ENCODE measurements around the gene FOXA1. TPM values are rescaled to one million over a fixed set of nuclear protein-coding genes. Genes with fewer than 3 reads are reported as not detected.

Gene FOXA1
- total RNA-seq, 1 donor from 2014 or later: 2.9 TPM

GRCh38 chr14:37602605-37603453, 7.8 kb upstream of the FOXA1 start:
- DNase-seq (ENCODE audit: low spot score): no peak

GRCh38 chr14:37601865-37602264, 6.8 kb upstream of the FOXA1 start:
- no peak for DNase-seq (ENCODE audit: low spot score)

DNA sequence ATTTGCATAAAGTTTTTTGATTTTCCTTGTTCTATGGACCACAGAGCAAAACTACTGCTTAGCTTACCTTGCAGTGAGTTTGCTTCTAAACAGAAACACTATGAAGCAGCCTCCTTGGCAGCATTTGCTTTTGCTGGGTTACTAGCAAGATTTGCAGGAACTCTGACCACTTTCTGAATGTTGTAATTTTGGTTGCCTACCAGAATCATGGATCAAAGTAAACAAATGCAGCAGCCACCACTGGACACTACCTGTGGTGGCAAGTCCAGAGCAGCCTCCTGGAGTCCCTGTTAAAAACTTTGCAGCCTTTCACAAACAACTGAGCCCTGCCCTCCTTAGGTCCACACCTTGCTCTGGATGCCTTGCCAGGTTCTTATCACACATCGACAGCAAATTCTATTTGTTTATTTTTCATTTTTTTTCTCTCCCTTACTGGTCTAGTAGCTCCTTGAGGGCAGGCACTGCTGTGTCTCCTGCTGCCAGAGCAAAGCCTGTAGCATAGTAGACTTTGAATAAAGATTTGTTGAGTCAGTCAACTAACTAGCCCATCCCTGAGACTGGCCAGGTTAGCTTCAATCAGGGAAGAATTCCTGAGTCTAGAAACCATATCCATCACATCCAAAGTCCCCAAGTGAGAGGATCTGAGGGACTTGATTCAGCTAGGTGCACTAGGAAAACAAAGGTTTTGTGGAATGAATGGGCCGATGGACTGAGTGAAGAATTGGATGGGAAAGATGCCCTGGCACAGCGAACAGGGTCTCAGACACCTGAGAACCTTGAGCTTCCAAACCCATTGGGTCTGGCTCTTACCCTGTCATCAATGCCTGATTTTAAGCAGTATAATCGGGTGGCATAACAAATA, 6.1 kb upstream of the FOXA1 start:
- no peak for DNase-seq (ENCODE audit: low spot score)

GRCh38 chr14:37599507-37600368, 4.7 kb upstream of the FOXA1 start:
- DNase-seq (ENCODE audit: low spot score): no peak

DNA sequence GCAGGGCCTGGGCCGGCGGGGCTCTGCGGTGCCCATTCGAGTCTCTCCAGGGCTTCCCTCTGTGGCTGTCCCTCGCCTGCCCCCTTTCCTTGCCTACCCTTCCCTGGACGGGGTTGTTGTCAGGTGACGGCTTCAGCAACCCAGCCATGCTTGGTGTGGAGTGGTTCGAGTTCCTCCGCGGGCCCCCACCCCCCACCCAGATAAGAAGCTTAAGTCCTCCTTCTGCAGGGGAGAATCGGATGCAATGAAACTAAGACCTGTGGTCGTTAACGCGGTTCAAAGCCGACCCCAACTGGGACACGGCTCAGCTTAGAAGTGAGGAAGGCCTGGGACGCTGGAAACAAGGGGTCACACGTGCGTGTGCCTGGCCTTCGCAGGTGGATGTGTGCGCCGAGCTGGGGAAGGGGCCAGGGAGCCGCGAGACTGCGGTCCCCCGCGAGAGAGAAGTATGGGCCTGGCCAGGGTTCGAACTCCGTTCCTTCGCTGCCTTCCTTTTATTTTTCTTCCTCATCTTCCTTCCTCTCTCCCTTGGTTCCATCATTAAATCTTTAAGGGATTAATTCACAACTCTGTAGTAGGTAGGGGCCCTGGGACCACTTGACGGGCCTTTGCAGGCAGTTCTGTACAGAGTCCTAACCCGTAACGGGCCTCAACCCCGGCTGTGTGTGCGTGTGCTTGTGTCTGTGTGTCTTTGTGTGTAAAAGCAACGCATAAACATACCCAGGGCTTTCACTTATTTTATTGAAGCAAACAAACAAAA, 3.9 kb upstream of the FOXA1 start:
- no peak for DNase-seq (ENCODE audit: low spot score)

DNA sequence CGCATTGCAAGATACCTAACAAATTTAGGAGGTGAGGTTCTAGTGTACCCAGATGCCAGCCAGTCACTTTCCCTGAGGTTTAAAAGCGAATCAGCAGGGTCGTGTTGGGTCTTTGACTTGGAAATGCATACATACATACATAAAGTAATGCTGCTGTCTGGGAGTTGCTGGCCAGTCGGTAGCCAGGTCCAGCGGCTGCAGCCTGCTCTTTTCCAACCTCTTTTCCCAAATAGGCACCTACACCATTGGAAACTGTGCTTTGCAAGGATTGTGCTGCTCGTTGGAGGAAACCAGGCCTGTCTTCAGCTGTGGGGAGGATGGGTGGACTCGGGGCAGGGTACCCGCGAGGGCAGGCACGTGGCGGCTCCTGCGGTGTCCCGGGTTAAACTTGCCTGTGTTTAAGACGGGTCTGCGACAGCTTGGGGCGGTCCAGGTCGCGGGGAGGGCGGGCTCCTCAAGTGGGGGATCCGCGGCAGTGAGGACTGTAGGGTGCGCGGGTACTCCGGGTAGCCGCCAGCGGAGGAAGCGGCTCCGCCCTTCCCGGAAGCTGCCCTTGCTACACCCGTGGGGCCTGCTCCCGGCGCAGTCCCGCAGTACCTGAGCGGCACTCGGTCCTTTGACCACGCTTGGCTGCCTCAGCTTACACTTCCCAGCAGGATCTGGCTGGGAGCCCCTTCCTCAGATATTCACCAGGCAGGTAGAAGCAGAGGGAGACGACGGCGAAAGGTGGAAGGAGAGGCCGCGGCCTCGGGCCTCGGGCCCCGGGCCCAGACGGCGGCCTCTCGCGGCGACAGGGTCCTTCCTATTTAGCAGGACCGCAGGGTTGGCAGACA, 3.1 kb upstream of the FOXA1 start:
- no peak for DNase-seq (ENCODE audit: low spot score)

DNA sequence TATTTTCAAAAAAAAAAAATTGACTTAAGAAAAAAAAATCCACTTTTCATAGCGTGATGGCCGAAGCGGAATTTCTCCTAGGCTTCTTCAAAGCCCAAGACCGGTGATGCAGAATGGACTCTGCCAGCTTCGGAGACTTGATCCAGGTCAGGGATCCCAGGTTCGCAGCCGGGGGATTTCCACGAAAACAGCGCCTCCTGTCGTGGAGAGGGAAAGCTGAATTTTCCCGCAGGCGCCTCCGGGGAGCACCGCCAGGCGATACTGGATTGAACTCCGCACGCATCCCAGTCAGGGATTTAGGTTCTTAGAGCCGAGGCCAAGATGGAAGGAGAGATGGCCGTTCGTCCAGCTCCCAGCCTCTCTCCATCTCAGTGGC, 2.5 kb upstream of the FOXA1 start:
- DNase-seq (ENCODE audit: low spot score): no peak

DNA sequence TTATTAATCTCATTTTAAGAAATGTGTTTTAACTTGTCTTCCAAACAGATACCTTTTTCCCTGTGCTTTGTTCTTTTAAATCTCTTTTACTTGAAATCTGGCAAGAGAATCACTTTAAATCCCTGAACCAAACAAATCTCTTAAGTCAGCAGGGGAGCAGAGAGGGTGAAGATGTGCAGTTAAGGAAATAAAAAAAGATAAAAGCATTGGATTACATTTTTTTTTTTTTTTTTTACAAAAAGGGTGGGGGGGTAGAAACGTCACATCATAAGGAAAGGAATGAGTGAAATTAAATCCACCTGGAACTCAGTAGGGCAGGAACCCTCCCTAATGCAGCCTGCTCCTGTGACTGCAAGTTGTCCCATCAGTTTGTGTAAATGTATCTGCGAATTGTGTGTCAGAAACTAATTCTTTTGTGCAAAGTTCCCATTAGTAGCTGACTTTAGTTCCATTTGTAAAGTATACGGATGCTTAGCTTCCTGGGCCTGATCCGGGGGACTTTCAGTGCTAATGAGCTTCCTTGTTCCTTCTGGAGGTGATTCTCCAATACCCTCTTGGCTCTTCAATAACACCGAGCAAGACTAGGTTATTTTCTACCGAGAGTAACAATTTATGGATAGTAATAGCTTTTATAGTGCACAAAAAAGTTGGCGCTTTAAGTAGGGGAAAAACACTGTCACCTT, 1.9 kb upstream of the FOXA1 start:
- no peak for DNase-seq (ENCODE audit: low spot score)

DNA sequence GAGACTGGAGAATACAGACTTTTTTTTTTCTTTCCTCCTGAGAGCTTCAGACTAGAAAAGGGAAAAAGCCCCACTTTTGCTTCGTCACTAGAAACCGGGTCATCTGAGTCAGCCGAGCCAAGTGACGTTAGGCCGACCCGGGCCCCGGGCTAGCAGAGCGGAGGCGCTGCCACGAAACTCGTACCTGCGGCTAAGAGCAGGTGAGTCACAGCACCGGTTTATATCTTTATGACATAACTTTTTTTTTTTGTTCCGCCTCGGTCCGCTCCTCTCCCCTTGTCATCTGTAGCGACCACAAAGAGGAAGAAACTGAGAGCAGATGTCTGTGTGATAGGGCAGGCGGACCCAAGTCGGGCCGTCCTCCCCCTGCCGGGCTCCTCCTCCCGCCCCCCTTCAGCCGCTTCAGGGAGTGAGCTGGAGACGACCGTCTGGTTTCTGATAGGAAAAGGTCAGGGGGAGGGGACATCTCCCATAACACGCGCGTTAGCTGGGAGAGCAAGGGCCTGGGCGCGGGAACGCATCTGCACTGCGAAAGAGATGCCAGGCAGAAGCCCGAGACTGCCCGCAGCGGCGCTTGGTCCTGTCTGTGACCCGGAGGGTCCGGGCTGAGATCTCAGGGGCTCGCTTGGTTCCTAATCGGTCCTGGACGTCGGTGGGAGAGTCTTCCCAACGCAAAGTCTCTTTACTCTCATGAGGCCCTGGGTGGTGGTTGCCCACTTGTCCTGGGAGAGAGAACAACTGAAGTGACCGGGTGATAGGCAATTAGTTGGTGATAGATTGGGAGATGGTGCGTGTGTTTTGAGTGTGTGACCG, 966 bp upstream of the FOXA1 start:
- no peak for DNase-seq (ENCODE audit: low spot score)

- peak; percentile 75 for DNase-seq (ENCODE audit: low spot score)
These were observed 645 bp downstream of the FOXA1 start for GRCh38 chr14:37594238-37594970.

DNA sequence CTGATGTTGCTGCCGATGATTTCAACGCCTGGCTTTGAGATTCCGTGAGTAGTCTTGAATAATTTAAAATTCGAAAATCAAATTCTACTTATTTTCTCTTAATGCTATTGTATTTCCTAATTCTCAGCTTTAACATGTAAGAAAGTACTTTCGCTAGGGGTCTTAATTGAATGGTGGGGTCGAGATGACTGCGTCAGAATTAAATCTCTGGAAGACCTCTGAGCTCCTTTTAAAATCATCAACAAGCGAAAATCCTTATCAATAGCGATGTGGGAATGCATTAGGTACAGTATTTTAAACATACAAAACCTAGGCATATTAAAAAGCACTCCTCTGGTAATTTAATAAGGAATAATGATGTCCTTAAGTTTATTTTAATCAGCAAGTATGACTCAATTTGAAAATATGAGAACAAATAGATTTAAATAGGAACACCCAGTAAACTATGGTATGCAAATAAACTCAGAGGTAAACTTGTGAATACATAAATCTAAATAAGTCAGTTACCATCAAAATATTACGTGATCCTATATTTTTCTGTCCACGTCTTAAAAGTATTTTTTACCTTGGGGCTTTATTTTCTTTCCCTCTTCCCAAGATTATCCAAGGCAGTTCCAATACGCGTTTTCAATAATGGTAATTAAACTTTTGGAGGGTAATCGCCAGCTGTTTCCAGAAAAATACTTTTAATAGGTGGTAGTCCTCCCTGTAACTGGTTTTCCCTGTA, 1.4 kb downstream of the FOXA1 start:
- DNase-seq (ENCODE audit: low spot score): no peak

DNA sequence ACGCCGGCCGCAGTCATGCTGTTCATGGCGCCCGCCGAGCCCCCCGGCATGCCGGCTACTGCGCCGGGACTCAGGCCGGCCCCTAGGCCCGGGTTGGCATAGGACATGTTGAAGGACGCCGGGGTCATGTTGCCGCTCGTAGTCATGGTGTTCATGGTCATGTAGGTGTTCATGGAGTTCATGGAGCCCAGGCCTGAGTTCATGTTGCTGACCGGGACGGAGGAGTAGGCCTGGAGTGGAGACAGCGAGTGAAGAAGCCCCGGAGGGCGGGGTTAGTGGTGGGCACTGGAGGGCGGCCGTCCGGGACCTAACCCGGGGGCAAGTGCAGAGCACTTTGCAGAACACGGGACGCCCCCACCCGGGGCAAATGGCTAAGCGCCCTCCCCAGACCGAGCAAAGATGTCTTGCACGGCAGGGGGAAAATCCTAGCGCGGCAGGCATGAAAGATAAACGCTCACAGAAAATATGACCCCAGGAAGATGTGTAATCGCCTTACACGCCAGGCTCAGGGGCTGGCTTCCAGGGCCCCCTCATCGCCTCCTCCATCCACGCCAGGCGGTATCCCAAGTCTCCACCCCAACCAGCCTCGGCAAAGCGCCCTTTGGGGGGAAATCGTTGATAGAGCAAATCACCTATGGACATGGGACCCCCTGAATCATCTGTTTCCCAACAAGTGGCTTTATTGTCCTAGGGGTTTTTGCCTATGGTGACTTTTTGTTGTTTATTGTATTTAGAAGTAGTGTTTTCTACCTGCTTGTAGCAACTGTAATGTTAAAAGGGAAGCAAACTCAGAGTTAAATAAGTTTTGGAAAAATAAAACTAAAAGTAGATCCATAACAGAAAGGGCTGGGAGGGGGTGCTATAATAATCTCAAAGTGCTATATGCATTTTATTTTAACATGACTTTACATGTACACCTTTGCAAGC, 2.3 kb downstream of the FOXA1 start:
- no peak for DNase-seq (ENCODE audit: low spot score)

GRCh38 chr14:37591941-37592481, 3.0 kb downstream of the FOXA1 start:
- DNase-seq (ENCODE audit: low spot score): no peak

DNA sequence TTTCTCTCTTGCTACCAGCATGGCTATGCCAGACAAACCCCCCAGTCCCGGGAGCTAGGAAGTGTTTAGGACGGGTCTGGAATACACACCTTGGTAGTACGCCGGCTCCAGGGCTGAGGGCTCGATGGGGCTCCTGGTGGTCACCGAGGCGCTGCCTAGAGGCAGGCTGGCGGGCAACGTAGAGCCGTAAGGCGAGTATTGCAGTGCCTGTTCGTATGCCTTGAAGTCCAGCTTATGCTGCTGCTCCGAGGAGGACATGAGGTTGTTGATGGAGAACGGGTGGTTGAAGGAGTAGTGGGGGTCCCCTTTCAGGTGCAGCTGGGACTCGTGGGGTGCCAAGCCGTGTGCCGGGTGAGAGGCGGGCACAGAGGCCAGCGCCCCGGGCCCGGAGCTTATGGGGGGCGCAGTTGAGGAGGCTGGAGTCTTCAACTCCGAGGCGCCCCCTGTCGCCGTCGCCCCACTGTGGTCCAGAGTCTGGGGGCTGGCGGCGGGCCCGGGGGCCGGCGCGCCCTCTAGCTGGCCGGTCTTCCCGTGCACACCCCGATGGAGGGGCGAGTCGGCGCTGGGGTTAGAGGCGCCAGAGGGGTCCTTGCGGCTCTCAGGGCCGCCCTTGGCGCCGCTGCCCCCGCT, 3.6 kb downstream of the FOXA1 start:
- no peak for DNase-seq (ENCODE audit: low spot score)

DNA sequence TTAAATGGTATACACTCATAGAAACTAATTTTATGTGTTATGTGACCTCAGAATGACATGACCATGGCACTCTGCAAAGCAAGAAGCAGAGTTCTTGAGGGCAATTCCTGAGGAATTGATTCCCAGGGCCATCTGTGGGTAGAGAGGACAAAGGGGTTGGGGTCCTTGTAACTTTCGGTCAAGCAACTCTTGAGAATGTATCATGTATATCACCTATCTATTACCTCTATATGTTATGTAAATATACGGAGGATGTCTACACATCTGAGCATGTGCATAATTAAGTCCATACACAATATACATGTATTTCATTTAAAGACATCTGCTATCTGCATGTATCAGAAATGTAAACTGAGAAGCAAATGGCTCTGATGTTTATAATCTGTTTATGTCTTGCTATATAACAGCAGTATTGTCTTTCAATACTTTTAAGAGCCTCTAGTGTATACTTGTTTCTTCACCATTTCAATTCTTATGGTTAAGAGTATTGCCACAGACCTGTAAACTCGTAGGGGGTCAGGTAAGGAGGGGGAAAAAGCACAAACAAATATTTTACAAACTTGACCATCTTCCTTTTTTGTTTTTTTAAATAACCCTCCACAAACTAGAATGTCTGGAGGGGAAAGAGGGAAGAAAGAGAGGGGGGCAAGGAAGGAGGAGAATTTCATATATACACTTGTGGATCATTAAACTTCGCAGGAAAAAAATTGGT, 4.5 kb downstream of the FOXA1 start:
- no peak for DNase-seq (ENCODE audit: low spot score)
